Measurements from ENCODE around the gene ECM2.

Gene ECM2

DNA sequence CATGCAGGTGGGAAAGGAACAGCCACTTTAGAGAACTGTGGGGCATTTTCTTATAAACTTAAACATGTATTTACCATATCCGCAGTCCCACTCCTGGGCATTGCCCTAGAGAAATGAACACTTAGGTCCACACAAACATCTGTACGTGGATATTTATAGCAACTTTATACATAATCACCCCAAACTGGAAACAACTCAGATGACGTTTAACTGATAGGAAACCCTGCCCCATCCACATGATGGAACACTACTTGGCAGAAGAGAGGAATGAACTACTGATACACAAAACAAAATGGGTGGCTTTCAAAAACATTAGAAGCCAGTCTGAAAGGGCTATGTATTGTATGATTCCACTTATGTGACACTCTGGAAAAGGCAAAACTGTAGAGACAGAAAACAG lies 22.4 kb downstream of the ECM2 start:
- Mint-ChIP-seq H3K4me1 (peaks cover 17% of the 10 kb centered on the region), H3K4me3 (no peak overlapping the region), H3K27me3 (no peaks in the 10 kb centered on the region), H3K36me3 (no peaks in the 10 kb centered on the region), H3K9me3 (no peaks in the 10 kb centered on the region), H3K27ac (no peak overlapping the region)
- ATAC-seq, result no peak

DNA sequence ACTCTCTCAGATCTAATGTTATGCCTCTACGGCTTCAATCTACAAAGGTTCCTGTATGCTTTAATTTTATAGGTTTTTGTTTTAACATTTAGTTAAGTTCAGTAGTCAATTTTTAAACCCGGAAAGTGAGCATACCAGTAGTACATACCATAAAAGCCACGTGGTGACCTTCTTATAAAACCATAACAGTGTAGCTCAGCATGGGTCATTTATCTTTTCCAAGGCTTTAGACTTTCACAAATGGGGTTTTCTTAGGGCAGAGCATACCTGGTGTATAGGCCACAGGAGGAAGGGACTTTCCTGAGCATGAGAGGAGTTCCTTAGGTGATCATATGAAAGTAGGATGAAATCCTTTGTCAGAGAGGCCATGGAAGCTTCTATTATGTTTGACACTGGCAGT lies 23.2 kb downstream of the ECM2 start:
- Mint-ChIP-seq H3K4me1 (peaks cover 17% of the 10 kb centered on the region), H3K27me3 (no peaks in the 10 kb centered on the region), H3K27ac (no peak overlapping the region), H3K36me3 (no peaks in the 10 kb centered on the region), H3K4me3 (no peak overlapping the region), H3K9me3 (no peaks in the 10 kb centered on the region)
- peak; percentile 55 for ATAC-seq

DNA sequence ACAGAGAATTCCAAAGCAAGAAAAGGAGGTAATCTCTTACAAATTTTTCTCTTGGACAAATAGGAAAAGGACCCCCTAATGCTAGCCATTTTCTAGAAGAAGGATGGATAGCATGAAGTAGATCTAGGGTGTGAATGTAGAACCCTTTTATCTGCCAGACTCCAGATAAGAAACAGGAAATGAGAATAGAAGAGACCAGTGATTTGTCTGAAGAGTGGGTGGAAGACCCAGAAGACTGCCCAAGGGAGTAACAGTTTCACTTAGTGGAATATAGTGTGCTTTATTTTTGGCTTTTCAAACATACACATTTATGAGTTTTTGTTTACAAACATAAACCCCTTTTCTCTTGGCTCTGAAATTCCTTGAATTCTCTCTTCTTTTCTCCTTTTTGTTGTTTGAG lies 25.0 kb downstream of the ECM2 start:
- no peak overlapping the region for H3K4me3 Mint-ChIP-seq
- no peak overlapping the region for H3K27ac Mint-ChIP-seq
- ATAC-seq, result no peak
- H3K36me3 Mint-ChIP-seq, result no peaks in the 10 kb centered on the region
- no peaks in the 10 kb centered on the region for H3K9me3 Mint-ChIP-seq
- no peaks in the 10 kb centered on the region for H3K27me3 Mint-ChIP-seq
- peaks cover 17% of the 10 kb centered on the region for H3K4me1 Mint-ChIP-seq

DNA sequence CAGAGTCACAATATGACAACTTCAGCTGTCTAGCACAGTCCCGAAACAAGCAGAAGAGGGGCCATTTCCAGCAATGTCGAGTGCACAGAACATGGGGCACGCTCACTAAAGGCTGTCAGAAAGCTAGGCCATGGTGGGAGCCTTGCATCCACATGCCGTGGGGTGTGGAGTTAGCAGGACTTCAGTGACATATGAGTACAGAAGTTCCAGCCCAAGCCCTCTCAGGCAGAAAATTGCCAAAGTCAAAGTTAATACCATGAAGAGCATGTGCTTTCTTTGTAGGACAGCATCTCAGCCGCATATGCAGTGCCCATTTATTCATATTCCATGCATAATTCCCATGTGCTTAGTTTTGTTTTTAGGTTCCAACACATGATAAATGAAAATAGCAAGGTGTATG lies 26.7 kb downstream of the ECM2 start:
- Mint-ChIP-seq H3K27me3 (no peaks in the 10 kb centered on the region), H3K27ac (no peak overlapping the region), H3K36me3 (no peaks in the 10 kb centered on the region), H3K4me3 (no peak overlapping the region), H3K9me3 (no peaks in the 10 kb centered on the region), H3K4me1 (peaks cover 17% of the 10 kb centered on the region)
- ATAC-seq, result no peak

DNA sequence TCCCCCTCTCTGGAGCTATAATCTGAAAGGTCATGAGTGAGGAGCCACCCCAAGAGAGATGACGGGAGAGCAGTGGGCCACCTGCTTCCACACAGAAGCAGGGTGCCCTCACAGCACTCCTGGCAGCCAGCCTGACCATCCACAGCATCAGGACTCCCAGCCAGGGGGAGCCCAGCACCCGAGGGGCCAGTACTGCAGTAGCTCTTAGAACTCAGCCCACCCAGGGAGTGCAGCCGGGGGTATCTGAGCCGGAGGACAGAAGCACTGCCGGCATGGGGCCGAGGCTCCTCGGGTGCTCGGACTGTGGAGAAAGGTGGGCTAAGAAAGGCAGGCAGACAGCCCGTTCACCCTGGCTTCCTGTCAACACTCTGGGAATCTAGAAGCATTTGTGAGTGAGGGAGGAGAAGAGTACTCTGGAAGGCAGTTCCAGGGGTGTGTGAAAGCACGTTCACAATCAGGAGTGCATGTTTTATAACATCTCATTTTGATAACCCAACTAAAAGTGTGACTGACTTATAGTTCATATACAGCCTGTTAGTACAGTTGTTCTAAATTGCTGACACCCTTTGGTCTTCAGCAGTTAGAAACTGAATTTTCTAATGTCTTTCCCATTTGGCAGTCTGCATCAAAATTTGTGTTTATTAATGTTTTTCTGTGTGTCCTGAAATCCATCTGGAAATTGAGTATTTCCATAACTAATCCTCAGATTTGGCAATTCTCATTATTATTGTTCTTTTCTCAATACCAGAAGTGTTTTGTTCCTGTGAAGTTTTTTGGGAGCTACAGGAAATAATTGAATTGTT lies 27.6 kb downstream of the ECM2 start:
- Mint-ChIP-seq H3K4me1 (peaks cover 17% of the 10 kb centered on the region), H3K4me3 (no peak overlapping the region), H3K27me3 (no peaks in the 10 kb centered on the region), H3K36me3 (no peaks in the 10 kb centered on the region), H3K27ac (no peak overlapping the region), H3K9me3 (no peaks in the 10 kb centered on the region)
- ATAC-seq, result no peak

DNA sequence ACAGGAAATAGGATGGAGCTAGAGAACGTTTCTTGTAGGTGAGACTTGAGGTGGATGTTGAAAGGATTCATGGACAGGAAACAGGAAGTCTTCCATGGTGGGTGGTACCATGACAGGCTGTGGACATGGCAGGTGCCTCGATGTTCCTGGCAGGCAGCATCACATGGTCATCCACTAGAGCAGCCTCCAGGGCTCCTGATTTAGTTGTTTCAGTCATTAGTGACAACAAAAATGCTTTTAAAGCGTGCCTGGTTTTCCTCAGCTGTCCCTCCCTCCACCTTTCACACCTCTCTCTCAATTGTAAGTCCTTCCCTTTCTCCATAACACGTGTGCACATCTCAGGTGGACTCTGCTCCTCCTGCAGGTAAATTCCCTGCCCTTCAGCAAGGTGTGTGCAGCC lies 28.3 kb downstream of the ECM2 start:
- H3K36me3 Mint-ChIP-seq, result no peaks in the 10 kb centered on the region
- H3K9me3 Mint-ChIP-seq, result no peaks in the 10 kb centered on the region
- no peak for ATAC-seq
- no peak overlapping the region for H3K4me3 Mint-ChIP-seq
- H3K27me3 Mint-ChIP-seq, result no peaks in the 10 kb centered on the region
- peaks cover 13% of the 10 kb centered on the region for H3K4me1 Mint-ChIP-seq
- H3K27ac Mint-ChIP-seq, result no peak overlapping the region

DNA sequence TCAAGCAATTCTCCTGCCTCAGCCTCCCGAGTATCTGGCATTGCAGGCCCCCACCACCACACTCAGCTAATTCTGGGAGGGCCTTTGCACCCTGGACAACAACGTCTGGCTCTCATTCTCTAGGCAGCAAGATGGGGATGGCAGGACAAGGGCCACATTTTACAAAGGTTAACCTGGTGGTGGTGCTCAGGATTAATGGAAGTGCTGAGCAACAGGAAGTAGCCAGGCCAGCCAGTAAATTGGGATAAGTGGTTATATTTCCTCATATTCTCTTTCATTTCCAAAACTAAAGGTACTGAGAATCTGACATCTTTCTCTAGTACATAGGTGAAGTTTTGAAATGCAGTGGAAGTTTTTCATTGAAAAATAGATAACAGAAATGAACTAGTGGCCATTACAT lies 28.8 kb downstream of the ECM2 start:
- Mint-ChIP-seq H3K4me3 (no peak overlapping the region), H3K9me3 (no peaks in the 10 kb centered on the region), H3K4me1 (peaks cover 13% of the 10 kb centered on the region), H3K36me3 (no peaks in the 10 kb centered on the region), H3K27me3 (no peaks in the 10 kb centered on the region), H3K27ac (no peak overlapping the region)
- no peak for ATAC-seq

DNA sequence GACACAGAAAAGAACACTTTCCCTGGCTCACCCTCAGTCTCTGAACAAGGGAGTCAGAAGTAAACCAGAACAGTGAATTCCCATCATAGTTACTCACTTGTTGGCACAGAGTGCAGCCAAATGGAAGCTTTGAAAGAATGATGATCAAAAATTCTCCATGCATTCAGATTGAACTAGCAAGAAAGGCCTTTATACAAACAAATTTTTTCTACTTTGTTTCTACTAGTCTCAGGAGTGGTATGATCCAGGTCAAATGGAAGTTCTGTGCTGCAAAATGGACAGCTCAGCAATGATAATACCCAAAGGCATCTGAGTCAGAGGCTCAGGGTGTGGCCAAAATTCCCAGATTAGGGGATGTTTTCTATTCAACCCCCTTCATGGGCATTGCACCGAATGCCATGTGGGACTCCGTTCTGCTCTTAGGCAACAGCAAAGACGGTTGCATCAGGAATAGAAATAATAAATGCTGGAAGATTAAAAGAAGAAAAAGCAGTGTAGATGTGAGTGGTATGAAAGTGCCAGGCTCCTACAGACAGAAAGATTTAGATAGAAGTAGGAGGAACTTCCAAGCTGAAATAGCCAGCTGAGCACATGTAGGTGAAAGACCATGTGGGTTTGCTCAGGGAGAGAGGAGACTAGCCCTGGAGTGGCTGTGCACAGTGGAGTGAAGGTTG lies 29.5 kb downstream of the ECM2 start:
- Mint-ChIP-seq H3K4me3 (no peak overlapping the region), H3K36me3 (no peaks in the 10 kb centered on the region), H3K9me3 (no peaks in the 10 kb centered on the region), H3K27ac (no peak overlapping the region), H3K27me3 (no peaks in the 10 kb centered on the region), H3K4me1 (peaks cover 9% of the 10 kb centered on the region)
- ATAC-seq, result no peak

DNA sequence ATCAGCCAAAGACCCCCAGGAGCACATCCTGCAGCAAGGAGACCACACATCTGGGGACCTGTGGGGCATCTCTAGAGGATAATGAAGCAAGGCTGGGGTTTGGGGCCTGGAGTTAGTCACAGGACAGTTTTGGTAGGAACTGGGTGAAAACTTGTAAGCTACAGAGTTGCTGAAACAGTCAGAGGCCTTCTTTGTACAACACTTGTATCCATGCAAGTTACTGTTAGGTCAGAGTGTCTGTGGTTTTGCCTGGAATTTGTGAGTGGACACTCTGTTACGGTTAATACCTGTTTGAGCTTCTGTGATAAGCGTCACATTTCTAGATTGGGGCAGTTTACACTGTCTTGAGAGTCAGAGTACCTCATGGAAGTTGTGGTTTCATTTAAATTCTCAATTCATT lies 30.9 kb downstream of the ECM2 start:
- no peaks in the 10 kb centered on the region for H3K9me3 Mint-ChIP-seq
- no peak overlapping the region for H3K4me3 Mint-ChIP-seq
- H3K36me3 Mint-ChIP-seq, result no peaks in the 10 kb centered on the region
- no peak for ATAC-seq
- H3K4me1 Mint-ChIP-seq, result no peaks in the 10 kb centered on the region
- H3K27me3 Mint-ChIP-seq, result no peaks in the 10 kb centered on the region
- H3K27ac Mint-ChIP-seq, result no peak overlapping the region

DNA sequence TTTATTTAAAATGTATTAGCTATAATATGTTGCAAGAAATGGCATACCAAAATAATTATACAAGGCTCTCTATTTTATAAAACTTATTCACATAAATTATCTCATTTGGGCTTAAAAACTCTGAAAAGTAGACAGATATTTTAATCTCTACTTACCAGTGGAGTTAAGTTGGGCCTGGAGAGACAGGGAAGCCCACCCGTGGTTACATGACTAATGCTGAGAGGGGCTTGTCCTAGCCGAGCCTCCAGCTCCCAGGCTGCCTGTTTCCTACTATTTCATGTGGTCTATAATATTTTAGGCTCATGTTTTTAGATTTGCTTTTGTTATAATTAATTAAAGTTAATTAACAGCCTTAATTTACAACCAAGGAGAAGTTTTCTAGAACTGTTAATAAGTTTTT lies 32.6 kb downstream of the ECM2 start:
- Mint-ChIP-seq H3K4me3 (no peak overlapping the region), H3K27ac (no peak overlapping the region), H3K27me3 (no peaks in the 10 kb centered on the region), H3K9me3 (no peaks in the 10 kb centered on the region), H3K36me3 (no peaks in the 10 kb centered on the region), H3K4me1 (no peaks in the 10 kb centered on the region)
- ATAC-seq, result no peak

DNA sequence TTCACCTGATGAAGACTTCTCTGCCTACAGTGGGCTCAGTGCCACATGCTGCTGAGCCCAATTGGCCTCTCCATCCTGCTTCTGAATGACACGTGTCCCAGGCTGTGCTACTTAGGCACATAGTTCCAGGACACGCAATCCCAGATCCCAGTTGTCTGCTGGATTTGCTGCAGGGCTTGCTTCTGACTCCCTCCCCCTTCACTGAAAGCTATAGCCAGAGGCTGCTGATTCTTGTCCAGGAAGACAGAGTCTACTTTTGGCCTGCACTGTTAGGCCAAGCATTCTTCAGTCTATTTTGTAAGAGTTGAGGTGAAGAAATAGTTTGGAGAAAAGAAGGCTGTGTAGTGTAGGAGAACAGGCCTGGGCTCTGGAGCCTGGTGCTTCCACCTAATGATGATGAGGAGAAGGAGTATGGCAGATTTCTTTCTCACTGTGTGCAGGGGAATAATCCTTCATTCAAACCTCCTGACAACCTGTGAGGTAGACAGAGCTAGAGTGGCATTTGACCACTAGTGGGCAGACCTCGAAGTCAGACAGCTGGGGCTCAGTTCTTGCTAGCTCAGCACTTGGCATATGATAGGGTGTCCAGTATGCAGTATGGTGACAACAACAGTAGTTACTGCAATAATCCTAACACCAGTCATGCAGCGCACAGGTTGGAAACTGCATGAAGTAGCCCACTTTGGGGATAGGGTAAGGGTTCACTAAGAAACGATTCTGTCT lies 34.0 kb downstream of the ECM2 start:
- Mint-ChIP-seq H3K4me3 (no peak overlapping the region), H3K4me1 (no peaks in the 10 kb centered on the region), H3K9me3 (no peaks in the 10 kb centered on the region), H3K27ac (no peak overlapping the region), H3K27me3 (no peaks in the 10 kb centered on the region), H3K36me3 (no peaks in the 10 kb centered on the region)
- ATAC-seq, result peak; percentile 67

DNA sequence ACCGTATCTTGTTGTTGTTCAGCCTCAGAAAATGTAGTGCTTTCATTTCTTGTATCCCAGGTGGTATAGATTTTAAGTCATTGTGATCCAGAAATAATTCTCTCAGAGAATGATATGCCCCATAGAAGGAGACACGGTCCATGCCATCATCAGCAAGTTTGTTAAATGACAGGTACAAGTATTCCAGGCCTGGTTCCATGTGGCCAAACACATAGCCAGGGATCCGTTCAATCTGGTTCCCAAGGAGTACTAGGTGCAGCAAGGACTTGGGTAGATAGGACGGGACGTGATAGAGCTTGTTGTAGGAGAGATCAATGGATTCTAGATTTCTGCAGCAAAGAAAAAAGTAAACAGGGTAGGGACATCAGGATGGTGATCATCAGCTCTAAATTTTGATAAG lies 35.1 kb downstream of the ECM2 start:
- H3K36me3 Mint-ChIP-seq, result no peaks in the 10 kb centered on the region
- ATAC-seq, result no peak
- H3K4me3 Mint-ChIP-seq, result no peak overlapping the region
- H3K4me1 Mint-ChIP-seq, result no peaks in the 10 kb centered on the region
- no peaks in the 10 kb centered on the region for H3K9me3 Mint-ChIP-seq
- no peak overlapping the region for H3K27ac Mint-ChIP-seq
- H3K27me3 Mint-ChIP-seq, result no peaks in the 10 kb centered on the region

DNA sequence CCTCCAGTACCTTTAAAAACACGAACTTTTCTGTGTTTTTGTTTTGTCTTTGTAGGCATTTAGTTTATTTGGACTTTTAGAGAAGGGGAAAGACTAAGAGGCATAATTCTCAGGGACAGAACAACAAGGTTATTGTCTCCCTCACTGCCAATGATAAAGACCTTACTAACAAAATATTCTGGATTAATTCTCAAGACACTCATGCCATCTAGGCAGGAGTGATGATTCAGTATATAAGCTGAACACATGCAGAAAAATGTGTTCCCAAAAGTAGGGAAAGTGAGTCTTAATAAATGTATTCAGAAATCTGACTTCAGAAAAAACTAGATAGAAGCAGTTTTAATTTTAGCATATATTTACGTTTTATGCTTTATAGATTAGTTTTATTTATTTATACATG lies 36.1 kb downstream of the ECM2 start:
- H3K4me3 Mint-ChIP-seq, result no peak overlapping the region
- H3K27me3 Mint-ChIP-seq, result no peaks in the 10 kb centered on the region

DNA sequence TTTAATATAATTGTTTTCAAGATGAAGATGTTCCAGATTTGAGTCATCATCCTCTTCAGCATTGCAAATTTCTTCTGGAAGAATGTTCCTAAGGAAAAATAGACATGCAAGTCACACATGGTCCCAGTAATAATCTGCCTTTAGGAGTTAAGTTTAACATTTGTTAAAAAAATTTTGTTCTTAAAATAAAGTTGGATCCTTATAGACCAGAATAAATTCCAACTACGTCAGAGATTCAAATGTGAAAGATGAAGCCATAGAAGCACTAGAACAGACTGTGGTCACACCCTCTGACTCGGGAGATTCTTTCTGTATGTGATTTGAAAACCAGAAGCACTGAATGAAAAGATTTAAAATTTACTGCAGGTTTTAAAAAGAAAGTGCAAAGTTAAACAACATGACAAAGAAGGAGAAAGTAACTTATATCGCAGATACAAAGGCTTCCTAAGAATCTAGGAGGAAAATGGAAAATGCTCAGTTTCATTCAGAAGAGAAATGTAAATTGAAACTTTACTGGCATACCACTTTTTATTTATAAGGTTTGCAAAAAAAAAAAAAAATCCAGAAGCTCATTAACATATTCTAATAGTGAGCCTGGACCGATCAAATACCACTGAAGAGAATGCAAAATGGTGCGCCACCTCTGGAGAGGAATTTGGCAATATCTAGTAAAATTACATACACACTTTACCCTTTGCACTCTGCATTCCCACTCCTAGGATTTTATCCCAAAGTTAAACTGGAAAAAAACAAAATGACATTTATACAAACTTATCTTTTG lies 39.2 kb downstream of the ECM2 start:
- ATAC-seq, result no peak
- no peak overlapping the region for H3K27ac Mint-ChIP-seq
- H3K9me3 Mint-ChIP-seq, result no peaks in the 10 kb centered on the region
- H3K4me3 Mint-ChIP-seq, result no peak overlapping the region
- H3K4me1 Mint-ChIP-seq, result no peaks in the 10 kb centered on the region
- no peaks in the 10 kb centered on the region for H3K27me3 Mint-ChIP-seq
- H3K36me3 Mint-ChIP-seq, result no peaks in the 10 kb centered on the region

More for the DNA sequence above, 36.1 kb downstream of the ECM2 start:
- no peak overlapping the region for H3K27ac Mint-ChIP-seq
- H3K36me3 Mint-ChIP-seq, result no peaks in the 10 kb centered on the region
- no peaks in the 10 kb centered on the region for H3K9me3 Mint-ChIP-seq
- H3K4me1 Mint-ChIP-seq, result no peaks in the 10 kb centered on the region
- no peak for ATAC-seq

DNA sequence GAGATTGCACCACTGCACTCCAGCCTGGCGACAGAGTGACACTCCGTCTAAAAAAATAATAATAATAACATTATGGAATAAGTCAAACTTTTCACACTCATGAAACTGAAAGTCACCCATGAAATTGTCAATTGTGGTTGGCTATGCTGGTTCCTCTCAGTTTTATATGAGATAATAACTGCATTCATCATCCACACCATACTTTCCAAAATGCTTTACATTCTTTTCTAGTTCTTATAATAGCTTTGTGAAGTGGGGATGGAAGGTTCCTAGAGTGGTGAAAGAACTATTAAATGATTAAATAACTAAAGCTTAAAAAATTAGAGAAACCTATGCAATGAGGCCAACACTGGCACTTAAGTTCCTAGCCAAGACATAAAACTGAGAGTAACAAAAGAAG lies 40.9 kb downstream of the ECM2 start:
- no peak overlapping the region for H3K4me3 Mint-ChIP-seq
- H3K27me3 Mint-ChIP-seq, result no peaks in the 10 kb centered on the region
- H3K27ac Mint-ChIP-seq, result no peak overlapping the region
- no peaks in the 10 kb centered on the region for H3K4me1 Mint-ChIP-seq
- no peaks in the 10 kb centered on the region for H3K9me3 Mint-ChIP-seq
- no peaks in the 10 kb centered on the region for H3K36me3 Mint-ChIP-seq
- no peak for ATAC-seq
